Neuronal stem cell (in vitro differentiated cells): ENCODE measurements around the gene PEX16.

Experiments
- DNase-seq: peaks from one replicate; pipeline ENCODE4 v3.0.0-alpha.2; 2013; ENCODE audit warnings: low spot score
- H2AFZ ChIP-seq: one replicate; pipeline ENCODE4 v1.6.1; 2013; ENCODE audit warnings: mild to moderate bottlenecking, low read length, inconsistent platforms
- H2AK5ac ChIP-seq: 2 replicates; pipeline ENCODE4 v1.6.1; 2013; ENCODE audit warnings: low read depth, mild to moderate bottlenecking, inconsistent platforms, low read length, moderate library complexity, mixed read lengths
- H2BK120ac ChIP-seq: 2 replicates; pipeline ENCODE4 v1.6.1; 2013; ENCODE audit warnings: low read depth, mild to moderate bottlenecking, inconsistent platforms, low read length, moderate library complexity, mixed read lengths
- H2BK12ac ChIP-seq: one replicate; pipeline ENCODE4 v1.6.1; 2013; ENCODE audit warnings: low read length, inconsistent platforms
- H2BK15ac ChIP-seq: 2 replicates; pipeline ENCODE4 v1.6.1; 2013; ENCODE audit warnings: mild to moderate bottlenecking, low read length, inconsistent platforms, mixed read lengths
- H2BK5ac ChIP-seq: one replicate; pipeline ENCODE4 v1.6.1; 2013; ENCODE audit warnings: inconsistent platforms, mild to moderate bottlenecking, low read length, moderate library complexity
- H3K14ac ChIP-seq: one replicate; pipeline ENCODE4 v1.6.1; 2013; ENCODE audit warnings: low read length, inconsistent platforms
- H3K18ac ChIP-seq: 2 replicates; pipeline ENCODE4 v1.6.1; 2013; ENCODE audit warnings: low read length, inconsistent platforms
- H3K23ac ChIP-seq: 2 replicates; pipeline ENCODE4 v1.6.1; 2013; ENCODE audit warnings: low read depth, mild to moderate bottlenecking, mixed read lengths, low read length, inconsistent platforms; ENCODE audit not compliant: poor library complexity
- H3K27ac ChIP-seq: replicated peaks from 3 replicates; pipeline ENCODE4 v1.5.1; 2013; ENCODE audit warnings: low read length, inconsistent platforms
- H3K27me3 ChIP-seq, 3 experiments: 2 replicates each; pipeline ENCODE4 v1.6.1; 2013; ENCODE audit warnings: low read length in 3 of 3, mild to moderate bottlenecking in 2 of 3, inconsistent platforms in 1 of 3, low read depth in 1 of 3, mixed read lengths in 1 of 3, moderate library complexity in 1 of 3; ENCODE audit not compliant: control insufficient read depth in 3 of 3, insufficient read depth in 3 of 3
- H3K36me3 ChIP-seq, 2 donors: replicated peaks in 1 of 2; 2 replicates each; pipeline ENCODE4 v1.6.1; 2013; ENCODE audit warnings: low read length in 2 of 2; ENCODE audit not compliant: control insufficient read depth in 2 of 2, insufficient read depth in 2 of 2
- H3K4ac ChIP-seq: 2 replicates; pipeline ENCODE4 v1.6.1; 2013; ENCODE audit warnings: inconsistent platforms, mild to moderate bottlenecking, low read length, moderate library complexity
- H3K4me1 ChIP-seq, 2 donors: 1 replicate in 1 of 2; 2 replicates in 1 of 2; pipeline ENCODE4 v1.6.1; 2013; ENCODE audit warnings: low read length in 2 of 2, low read depth in 1 of 2; ENCODE audit not compliant: control insufficient read depth in 2 of 2, insufficient read depth in 1 of 2
- H3K4me2 ChIP-seq: one replicate; pipeline ENCODE4 v1.6.1; 2013; ENCODE audit warnings: mild to moderate bottlenecking, low read length, inconsistent platforms; ENCODE audit not compliant: insufficient read depth, poor library complexity, severe bottlenecking
- H3K4me3 ChIP-seq, 2 donors: 2 replicates each; pipeline ENCODE4 v1.5.1; 2013; ENCODE audit warnings: low read length in 2 of 2, mild to moderate bottlenecking in 2 of 2, inconsistent platforms in 1 of 2, moderate library complexity in 1 of 2
- H3K79me1 ChIP-seq: one replicate; pipeline ENCODE4 v1.6.1; 2013; ENCODE audit warnings: low read depth, mild to moderate bottlenecking, inconsistent platforms, low read length, moderate library complexity
- H3K9ac ChIP-seq: one replicate; pipeline ENCODE4 v1.6.1; 2013; ENCODE audit warnings: mild to moderate bottlenecking, low read depth, low read length, inconsistent platforms; ENCODE audit not compliant: poor library complexity
- H3K9me3 ChIP-seq, 2 donors: replicated peaks in 1 of 2; 2 replicates each; pipeline versions ENCODE3 to v1.6.1; 2013; ENCODE audit warnings: low read length in 2 of 2, mild to moderate bottlenecking in 2 of 2, inconsistent platforms in 1 of 2, low read depth in 1 of 2, mixed read lengths in 1 of 2, moderate library complexity in 1 of 2; ENCODE audit not compliant: control insufficient read depth in 2 of 2, insufficient read depth in 1 of 2
- H4K8ac ChIP-seq: one replicate; pipeline ENCODE4 v1.6.1; 2013; ENCODE audit warnings: low read depth, mild to moderate bottlenecking, inconsistent platforms, low read length, moderate library complexity
- H4K91ac ChIP-seq: one replicate; pipeline ENCODE4 v1.6.1; 2013; ENCODE audit warnings: low read length, low read depth, mild to moderate bottlenecking, inconsistent platforms; ENCODE audit not compliant: poor library complexity
- WGBS, 2 donors: extraction: QIAGEN DNeasy Blood & Tissue Kit; methylation state at CpG; one replicate each; pipeline ENCODE4 v1.1.7; 2013; ENCODE audit warnings: missing lambda C conversion rate in 2 of 2, mixed read lengths in 1 of 2; ENCODE audit not compliant: insufficient read length in 2 of 2, insufficient replicate concordance in 1 of 2; ENCODE audit errors: extremely low coverage in 2 of 2; 5-methylcytosine and 5-hydroxymethylcytosine counted together

PEX16 gene

DNA sequence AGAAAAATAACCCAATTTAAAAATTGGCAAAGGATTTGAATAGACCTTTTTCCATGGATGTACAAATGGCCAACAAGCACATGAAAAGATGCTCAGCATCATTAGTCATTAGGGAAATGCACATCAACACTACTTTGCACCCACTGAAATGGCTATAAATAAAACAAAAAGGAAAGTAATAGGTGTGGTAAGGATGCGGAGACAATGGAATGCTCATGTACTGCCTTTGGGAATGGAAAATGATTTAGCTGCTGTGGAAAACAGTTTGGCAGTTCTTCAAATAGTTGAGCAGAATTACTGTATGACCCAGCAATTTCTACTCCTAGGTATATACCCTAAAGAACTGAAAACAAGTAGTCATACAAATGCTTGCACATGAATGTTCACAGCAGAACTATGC, 42.2 kb upstream of the PEX16 start:
- no peaks in the 10 kb centered on the region for H3K79me1 ChIP-seq
- H2AK5ac ChIP-seq, result no peak overlapping the region
- no peak overlapping the region for H4K8ac ChIP-seq
- no peak overlapping the region for H2BK120ac ChIP-seq
- no peak overlapping the region for H3K4me3 ChIP-seq
- H3K4ac ChIP-seq, result no peak overlapping the region
- DNase-seq, result no peak
- H3K14ac ChIP-seq, result no peak overlapping the region
- H3K4me2 ChIP-seq, result no peak overlapping the region
- H2BK12ac ChIP-seq, result no peak overlapping the region
- H3K9ac ChIP-seq, result no peak overlapping the region
- WGBS, 2 donors, result no CpG with 5 or more reads among the region's 1 CpG
- no peaks in the 10 kb centered on the region for H3K4me1 ChIP-seq
- peaks cover 7 to 64% of the 10 kb centered on the region in 2 donors for H3K36me3 ChIP-seq
- no peak overlapping the region for H2BK5ac ChIP-seq
- H3K23ac ChIP-seq, result no peak overlapping the region
- H2BK15ac ChIP-seq, result no peak overlapping the region
- H3K9me3 ChIP-seq, result peaks cover 2 to 5% of the 10 kb centered on the region in 2 donors
- H3K18ac ChIP-seq, result no peak overlapping the region
- no peak overlapping the region for H4K91ac ChIP-seq
- H3K27me3 ChIP-seq, result no peaks in the 10 kb centered on the region
- no peak overlapping the region for H3K27ac ChIP-seq
- H2AFZ ChIP-seq, result no peak overlapping the region

DNA sequence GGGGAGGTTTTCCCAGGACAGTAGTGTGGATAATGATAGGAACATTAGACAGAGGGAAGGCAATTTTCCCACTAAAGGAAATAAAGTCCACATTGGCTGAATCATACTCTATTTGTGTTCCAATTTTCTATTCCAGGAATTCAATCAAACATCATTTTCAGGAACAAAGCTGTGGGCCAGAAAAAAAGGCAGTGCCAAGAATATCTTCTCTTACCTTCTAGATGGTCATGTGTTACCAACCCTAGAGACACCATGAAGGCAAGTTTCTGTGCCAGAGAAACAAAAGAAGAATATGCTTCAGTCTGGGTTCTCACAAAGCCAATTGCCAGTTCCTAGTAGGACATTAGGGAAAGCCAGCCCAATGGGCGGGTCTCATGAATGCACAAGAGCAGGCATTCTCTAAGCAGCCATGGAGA, 32.3 kb upstream of the PEX16 start:
- WGBS, 2 donors, result no CpG with 5 or more reads among the region's 1 CpG
- no peak overlapping the region for H3K14ac ChIP-seq
- no peak overlapping the region for H2AK5ac ChIP-seq

DNA sequence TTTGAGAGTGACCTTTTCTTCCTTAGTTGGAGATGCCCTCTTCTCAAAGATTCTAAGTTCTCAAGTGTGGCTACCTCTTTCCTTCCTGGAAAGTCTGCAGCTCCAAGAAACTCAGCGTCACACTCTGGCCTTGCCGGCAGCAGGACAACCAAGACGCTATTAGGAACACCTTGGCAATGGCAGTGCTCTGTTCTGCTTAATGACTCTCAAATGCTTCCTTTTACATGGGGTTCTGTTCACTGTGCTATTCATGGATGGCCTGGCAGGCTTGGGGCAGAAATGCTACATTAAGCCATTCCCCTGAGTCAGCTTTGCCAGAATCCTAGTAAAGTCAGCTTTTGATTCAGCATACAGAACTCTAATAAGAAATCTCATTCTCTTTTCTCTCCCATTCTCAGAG, 30.7 kb upstream of the PEX16 start:
- H3K18ac ChIP-seq, result no peak overlapping the region
- H3K4me3 ChIP-seq, result no peak overlapping the region
- DNase-seq, result no peak
- H2BK5ac ChIP-seq, result no peak overlapping the region
- peaks cover 0 to 17% of the 10 kb centered on the region in 2 donors for H3K4me1 ChIP-seq
- H2BK120ac ChIP-seq, result no peak overlapping the region
- no peak overlapping the region for H3K23ac ChIP-seq
- H2BK12ac ChIP-seq, result no peak overlapping the region
- H3K9ac ChIP-seq, result no peak overlapping the region
- no peak overlapping the region for H2BK15ac ChIP-seq
- no peaks in the 10 kb centered on the region for H3K9me3 ChIP-seq
- H2AFZ ChIP-seq, result no peak overlapping the region
- H2AK5ac ChIP-seq, result no peak overlapping the region
- H3K27me3 ChIP-seq, result no peaks in the 10 kb centered on the region
- no peak overlapping the region for H3K4ac ChIP-seq
- no peak overlapping the region for H4K8ac ChIP-seq
- H4K91ac ChIP-seq, result no peak overlapping the region
- no CpG with 5 or more reads among the region's 3 CpGs for WGBS, 2 donors
- no peak overlapping the region for H3K27ac ChIP-seq
- H3K4me2 ChIP-seq, result no peak overlapping the region
- no peak overlapping the region for H3K14ac ChIP-seq
- peaks cover 16 to 93% of the 10 kb centered on the region in 2 donors for H3K36me3 ChIP-seq
- H3K79me1 ChIP-seq, result no peaks in the 10 kb centered on the region

More for the DNA sequence above, 32.3 kb upstream of the PEX16 start:
- no peak overlapping the region for H2BK120ac ChIP-seq
- no peak overlapping the region for H2AFZ ChIP-seq
- no peak overlapping the region for H3K9ac ChIP-seq
- no peaks in the 10 kb centered on the region for H3K79me1 ChIP-seq
- peaks cover 15 to 84% of the 10 kb centered on the region in 2 donors for H3K36me3 ChIP-seq
- H3K27me3 ChIP-seq, result no peaks in the 10 kb centered on the region
- no peak overlapping the region for H2BK15ac ChIP-seq
- no peak overlapping the region for H3K4me3 ChIP-seq
- DNase-seq, result no peak
- H3K4me1 ChIP-seq, result peaks cover 0 to 17% of the 10 kb centered on the region in 2 donors
- H4K91ac ChIP-seq, result no peak overlapping the region
- no peak overlapping the region for H3K23ac ChIP-seq
- no peak overlapping the region for H3K27ac ChIP-seq
- H3K9me3 ChIP-seq, result no peaks in the 10 kb centered on the region
- H2BK12ac ChIP-seq, result no peak overlapping the region
- H4K8ac ChIP-seq, result no peak overlapping the region
- no peak overlapping the region for H2BK5ac ChIP-seq
- no peak overlapping the region for H3K18ac ChIP-seq
- H3K4me2 ChIP-seq, result no peak overlapping the region
- H3K4ac ChIP-seq, result no peak overlapping the region

DNA sequence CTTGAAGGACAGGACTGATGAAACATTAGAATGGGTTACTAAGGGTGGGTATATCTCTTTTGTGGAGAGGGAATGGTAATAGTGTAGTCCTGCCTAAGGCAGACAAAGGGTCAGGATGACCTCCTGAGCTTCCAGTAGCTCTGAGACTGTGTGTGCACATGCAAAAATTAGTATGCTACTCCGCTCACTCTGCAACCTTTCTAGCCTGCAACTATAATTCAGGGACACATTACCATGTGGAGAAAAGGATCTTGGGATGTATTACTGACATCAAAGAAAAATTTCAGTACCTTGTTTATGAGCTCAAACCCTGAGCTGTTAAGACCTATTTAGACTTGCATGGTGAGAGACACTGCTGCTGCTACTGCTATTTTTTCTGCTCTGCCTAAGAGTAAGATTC, 30.2 kb upstream of the PEX16 start:
- Histone ChIP-seq H3K36me3 (peaks cover 15 to 93% of the 10 kb centered on the region in 2 donors), H2BK5ac (no peak overlapping the region), H3K4me1 (peaks cover 0 to 17% of the 10 kb centered on the region in 2 donors), H3K23ac (no peak overlapping the region), H2BK120ac (no peak overlapping the region), H3K9ac (no peak overlapping the region), H3K27me3 (no peaks in the 10 kb centered on the region), H2AK5ac (no peak overlapping the region), H2AFZ (no peak overlapping the region), H3K14ac (no peak overlapping the region), H4K8ac (no peak overlapping the region), H2BK15ac (no peak overlapping the region), H3K79me1 (no peaks in the 10 kb centered on the region), H3K27ac (no peak overlapping the region), H3K4me3 (no peak overlapping the region), H3K18ac (no peak overlapping the region), H2BK12ac (no peak overlapping the region), H3K9me3 (no peaks in the 10 kb centered on the region), H3K4me2 (no peak overlapping the region), H3K4ac (no peak overlapping the region), H4K91ac (no peak overlapping the region)
- no CpG with 5 or more reads among the region's 1 CpG for WGBS, 2 donors
- no peak for DNase-seq
